Measurements from ENCODE around the gene C19orf38.
"Not testable (repeated sequence)": the region's sequence is repeated elsewhere in the genome, so short reads cannot be mapped to it uniquely, and the experiment has no call there.

Gene C19orf38

GRCh38 chr19:10835089-10835753 lies 13.0 kb upstream of the C19orf38 start:
- H3K27ac Mint-ChIP-seq = peak overlapping the region; percentile 100
- H3K36me3 Mint-ChIP-seq = peaks cover 72% of the 10 kb centered on the region
- DNase-seq (ENCODE audit: low spot score in 2 of 2) = no peak
- peak overlapping the region; percentile 99 for H3K4me3 Mint-ChIP-seq
- peaks cover 2% of the 10 kb centered on the region for H3K9me3 Mint-ChIP-seq
- peaks cover 20% of the 10 kb centered on the region for H3K4me1 Mint-ChIP-seq
- no peak for ATAC-seq

DNA sequence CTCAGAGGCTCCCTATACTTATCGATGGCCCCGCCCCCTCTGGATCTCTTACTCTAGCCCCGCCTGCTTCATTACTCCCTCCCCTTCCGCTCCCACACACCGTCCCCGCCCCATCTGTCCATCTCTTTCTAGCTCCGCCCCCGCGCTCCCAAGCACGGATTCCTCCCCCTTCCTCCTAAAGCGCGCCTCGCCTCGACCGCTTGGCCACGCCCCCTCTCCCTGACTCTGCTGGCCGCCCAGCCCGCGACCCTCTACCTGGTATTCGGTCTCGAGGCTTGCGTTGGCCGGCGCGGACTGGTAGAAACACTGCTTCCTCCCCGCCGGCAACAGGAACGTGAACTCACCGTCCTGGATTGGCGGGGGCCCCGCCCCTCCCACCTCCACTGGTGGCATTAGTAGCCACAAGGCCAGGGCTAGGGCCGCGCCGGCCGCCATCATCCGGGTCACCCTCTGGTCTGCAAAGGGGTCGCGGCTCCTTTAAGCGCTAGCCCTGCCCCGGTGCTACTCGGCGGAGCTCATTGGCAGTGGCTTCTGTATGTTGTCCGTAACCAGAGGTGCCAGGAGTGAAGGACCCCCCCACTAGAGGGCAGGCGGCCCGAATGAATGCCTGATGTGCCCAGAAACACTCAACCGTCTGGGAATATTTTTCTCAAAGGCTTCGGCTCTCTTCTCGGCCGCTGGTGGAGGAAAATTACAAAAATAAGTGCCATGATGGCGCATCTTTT lies 12.3 kb upstream of the C19orf38 start, which contains the start of gene TMED1:
Gene TMED1, minus strand, starts transcription at position 459 of the 725 bp plus-strand sequence. Its CDS starts 21 bp downstream, at position 438.
- Mint-ChIP-seq H3K4me3 (peak within 1 kb of the TSS; percentile 99), H3K9me3 (peaks cover 2% of the 10 kb centered on the region), H3K4me1 (peaks cover 20% of the 10 kb centered on the region), H3K27ac (peak within 1 kb of the TSS; percentile 100), H3K36me3 (peaks cover 66% of the 10 kb centered on the region)
- ATAC-seq (peak; percentile 94), DNase-seq (ENCODE audit: low spot score in 2 of 2) (peak; percentile 84 to 99)

DNA sequence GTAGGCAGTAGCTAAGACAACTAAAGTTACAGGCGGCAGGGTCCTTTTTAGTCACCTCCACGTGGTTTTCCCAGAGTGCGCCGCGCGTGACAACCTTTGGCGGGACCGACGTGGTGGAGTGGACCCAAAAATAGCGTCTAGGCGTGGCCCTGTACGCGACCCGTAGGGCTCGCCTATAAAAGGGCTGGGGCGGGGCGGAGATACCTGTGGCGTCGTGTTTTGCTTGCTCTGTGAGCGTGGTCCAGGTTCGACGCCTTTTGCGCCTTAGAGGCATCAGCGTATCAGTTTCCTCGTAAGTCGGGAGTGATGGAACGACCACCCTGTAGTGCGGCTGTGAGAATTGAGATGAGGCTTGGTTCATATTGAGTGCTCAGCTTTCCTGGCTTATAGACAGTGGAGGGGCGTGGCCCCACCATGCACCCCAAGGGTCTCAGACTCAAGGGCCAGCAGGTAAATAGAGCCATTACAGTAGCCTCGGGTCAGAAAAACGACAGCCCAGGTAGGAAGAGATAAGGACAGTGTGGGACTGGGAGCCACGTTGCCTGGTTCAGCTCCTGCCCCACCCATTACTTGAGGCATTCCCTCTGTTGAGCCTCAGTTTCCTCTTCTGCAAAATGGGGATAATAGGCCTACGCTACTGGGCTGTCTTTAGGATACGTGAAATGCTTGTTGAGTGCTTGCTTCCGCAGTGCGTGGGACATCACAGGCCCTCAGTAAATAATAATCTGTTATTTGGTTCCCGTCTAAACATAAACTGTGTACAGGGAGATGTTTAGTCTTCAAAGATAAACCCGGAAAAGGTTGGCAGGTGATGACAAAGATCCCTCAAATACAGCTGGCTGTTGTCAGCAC lies 11.5 kb upstream of the C19orf38 start:
- Mint-ChIP-seq H3K27ac (peak overlapping the region; percentile 100), H3K4me1 (peaks cover 20% of the 10 kb centered on the region), H3K9me3 (peaks cover 2% of the 10 kb centered on the region), H3K4me3 (peak overlapping the region; percentile 99), H3K36me3 (peaks cover 59% of the 10 kb centered on the region)
- DNase-seq (ENCODE audit: low spot score in 2 of 2) = no peak
- ATAC-seq = peak; percentile 65

DNA sequence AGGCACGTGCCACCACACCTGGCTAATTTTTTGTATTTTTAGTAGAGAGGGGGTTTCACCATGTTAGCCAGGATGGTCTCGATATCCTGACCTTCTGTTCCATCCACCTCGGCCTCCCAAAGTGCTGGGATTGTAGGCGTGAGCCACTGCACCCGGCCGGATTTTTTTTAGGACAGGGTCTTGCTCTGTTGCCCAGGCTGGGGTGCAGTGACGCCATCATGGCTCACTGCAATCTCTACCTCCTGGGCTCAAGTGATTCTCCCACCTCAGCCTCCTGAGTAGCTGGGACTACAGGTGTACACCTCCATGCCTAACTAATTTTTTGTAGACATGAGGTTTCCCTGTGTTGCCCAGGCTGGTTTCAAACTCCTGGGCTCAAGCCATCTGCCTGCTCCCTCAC lies 10.6 kb upstream of the C19orf38 start:
- not testable (repeated sequence) for DNase-seq (ENCODE audit: low spot score in 2 of 2); H3K4me3 Mint-ChIP-seq; H3K27ac Mint-ChIP-seq; ATAC-seq; H3K9me3 Mint-ChIP-seq
- Mint-ChIP-seq H3K36me3 (peaks cover 49% of the 10 kb centered on the region), H3K4me1 (peaks cover 20% of the 10 kb centered on the region)

DNA sequence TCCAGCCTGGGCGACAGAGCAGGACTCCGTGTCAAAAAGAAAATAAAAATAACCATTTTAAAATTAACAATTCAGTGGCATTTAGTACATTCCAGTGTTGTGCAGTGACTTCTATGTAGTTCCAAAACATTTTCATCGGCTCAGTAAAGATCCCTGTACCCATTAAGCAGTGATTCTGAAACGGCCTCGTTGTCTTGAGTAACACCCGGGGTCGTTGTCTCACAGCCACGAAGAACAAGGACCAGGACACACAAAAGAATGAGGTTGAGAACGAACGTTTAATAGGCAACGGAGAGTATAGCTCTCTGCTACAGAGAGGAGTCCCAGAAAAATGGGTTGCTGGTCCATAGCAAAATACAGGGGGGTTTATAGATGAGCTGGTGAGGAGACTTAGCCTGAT lies 9.8 kb upstream of the C19orf38 start:
- DNase-seq (ENCODE audit: low spot score in 2 of 2) (no peak), ATAC-seq (no peak)
- Mint-ChIP-seq H3K36me3 (peaks cover 42% of the 10 kb centered on the region), H3K4me1 (peaks cover 20% of the 10 kb centered on the region), H3K27ac (no peak overlapping the region), H3K4me3 (no peak overlapping the region), H3K9me3 (peaks cover 2% of the 10 kb centered on the region)

DNA sequence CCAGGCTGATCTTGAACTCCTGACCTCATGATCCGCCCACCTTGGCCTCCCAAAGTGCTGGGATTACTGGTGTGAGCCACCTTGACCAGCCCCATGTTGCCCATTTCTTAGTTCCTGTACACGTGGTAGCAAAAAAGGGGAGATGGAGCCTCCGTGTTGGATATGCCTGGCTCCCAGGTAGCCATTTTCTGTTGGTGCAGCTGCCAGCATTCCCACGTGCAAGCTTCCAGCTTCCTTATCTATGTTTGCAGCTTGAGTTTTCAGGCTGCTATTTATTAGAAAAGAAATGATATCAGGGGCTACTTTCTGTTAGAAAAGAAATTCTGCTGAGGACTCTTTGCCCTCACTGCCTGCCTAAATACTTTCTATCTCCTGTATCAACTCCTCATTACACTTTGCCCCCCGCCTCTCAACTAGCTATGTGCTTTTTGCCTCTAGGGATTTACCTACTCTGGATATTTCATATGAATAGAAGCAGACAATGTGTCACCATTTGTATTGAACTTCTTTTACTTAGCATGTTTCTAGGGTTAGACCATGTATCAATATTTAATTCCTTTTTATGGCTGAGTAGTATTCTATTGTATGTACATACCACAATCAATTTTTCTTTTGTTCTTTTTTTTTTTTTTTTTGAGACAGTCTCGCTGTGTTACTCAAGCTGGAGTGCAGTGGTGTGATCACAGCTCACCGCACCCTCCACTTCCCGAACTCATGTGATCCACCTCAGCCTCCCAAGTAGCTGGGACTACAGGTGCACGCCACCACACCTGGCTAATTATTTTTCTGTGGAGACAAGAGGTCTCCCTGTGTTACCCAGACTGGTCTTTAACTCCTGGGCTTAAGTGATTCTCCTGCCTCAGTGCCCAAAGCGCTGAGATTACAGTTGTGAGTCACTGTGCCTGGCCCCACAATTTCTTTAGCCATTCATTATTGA lies 8.8 kb upstream of the C19orf38 start:
- no peak for DNase-seq (ENCODE audit: low spot score in 2 of 2)

GRCh38 chr19:10842788-10843187 lies 5.4 kb upstream of the C19orf38 start:
- peaks cover 5% of the 10 kb centered on the region for H3K9me3 Mint-ChIP-seq
- no peak overlapping the region for H3K4me3 Mint-ChIP-seq
- no peaks in the 10 kb centered on the region for H3K36me3 Mint-ChIP-seq
- DNase-seq (ENCODE audit: low spot score in 2 of 2) (no peak), ATAC-seq (no peak)
- no peak overlapping the region for H3K27ac Mint-ChIP-seq
- no peaks in the 10 kb centered on the region for H3K4me1 Mint-ChIP-seq

More for the DNA sequence above, 8.8 kb upstream of the C19orf38 start:
- Mint-ChIP-seq H3K27ac (no peak overlapping the region), H3K4me3 (no peak overlapping the region), H3K4me1 (peaks cover 20% of the 10 kb centered on the region), H3K36me3 (peaks cover 32% of the 10 kb centered on the region), H3K9me3 (peaks cover 2% of the 10 kb centered on the region)
- ATAC-seq = no peak

- H3K36me3 Mint-ChIP-seq = no peaks in the 10 kb centered on the region
- H3K4me3 Mint-ChIP-seq = no peak overlapping the region
- no peak overlapping the region for H3K27ac Mint-ChIP-seq
- peaks cover 7% of the 10 kb centered on the region for H3K4me1 Mint-ChIP-seq
- ATAC-seq (no peak), DNase-seq (ENCODE audit: low spot score in 2 of 2) (no peak)
- H3K9me3 Mint-ChIP-seq = peaks cover 5% of the 10 kb centered on the region
Measured at GRCh38 chr19:10846500-10847202, 1.6 kb upstream of the C19orf38 start.

DNA sequence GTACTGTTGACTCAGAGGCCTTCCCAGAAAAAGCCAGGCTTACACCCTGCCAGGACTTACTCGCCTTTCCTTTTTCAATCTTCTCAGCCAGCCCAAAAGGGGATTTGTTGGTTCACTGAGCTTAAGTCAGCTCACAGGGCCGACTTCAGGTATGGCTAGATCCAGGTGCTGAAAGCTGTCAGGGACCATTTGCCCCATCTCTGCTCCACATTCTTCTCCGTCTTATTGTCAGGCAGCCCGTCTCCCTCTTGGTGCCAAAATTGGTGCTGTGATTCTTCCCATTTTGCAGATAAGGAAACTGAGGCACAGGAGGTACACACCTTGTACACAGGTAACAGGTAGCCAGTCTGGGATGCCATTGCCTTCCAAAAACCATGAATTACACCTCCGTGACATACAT lies 2.4 kb downstream of the C19orf38 start:
- DNase-seq (ENCODE audit: low spot score in 2 of 2) (no peak), ATAC-seq (no peak)
- Mint-ChIP-seq H3K27ac (no peak overlapping the region), H3K4me3 (no peak overlapping the region), H3K9me3 (peaks cover 5% of the 10 kb centered on the region), H3K4me1 (peaks cover 7% of the 10 kb centered on the region), H3K36me3 (no peaks in the 10 kb centered on the region)

DNA sequence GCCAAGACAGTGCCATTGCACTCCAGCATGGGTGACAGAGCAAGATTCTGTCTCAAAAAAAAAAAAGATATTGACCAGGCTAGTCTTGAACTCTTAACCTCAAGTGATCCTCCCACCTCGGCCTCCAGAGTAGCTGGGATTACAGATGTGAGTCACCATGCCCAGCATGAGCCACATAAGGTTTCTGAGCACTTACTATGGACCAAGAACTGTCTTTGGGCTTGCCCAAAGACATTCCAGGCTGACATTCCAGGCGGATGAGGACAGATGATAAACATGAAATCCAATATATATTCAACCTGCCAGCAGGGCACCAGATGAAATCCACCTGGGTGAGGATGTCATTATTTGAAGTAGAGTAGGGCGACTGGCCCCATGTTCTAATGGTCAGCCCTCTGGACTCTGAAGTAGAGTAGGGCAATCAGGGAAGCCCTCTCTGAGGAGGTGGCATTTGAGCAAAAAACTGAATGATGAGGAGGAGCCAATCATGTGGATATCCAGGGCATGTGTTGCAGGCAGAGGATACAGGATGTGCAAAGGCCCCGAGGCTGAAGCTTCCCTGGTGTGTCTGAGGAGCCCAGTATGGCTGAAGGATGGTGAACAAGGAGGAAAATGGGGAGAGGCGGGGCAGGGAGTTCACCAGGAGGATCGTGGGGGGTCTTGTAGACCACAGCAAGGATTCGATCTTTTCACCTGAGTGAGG lies 4.0 kb downstream of the C19orf38 start:
- no peak for DNase-seq (ENCODE audit: low spot score in 2 of 2)
- ATAC-seq = no peak
- Mint-ChIP-seq H3K36me3 (no peaks in the 10 kb centered on the region), H3K4me3 (no peak overlapping the region), H3K9me3 (no peaks in the 10 kb centered on the region), H3K27ac (no peak overlapping the region), H3K4me1 (peaks cover 7% of the 10 kb centered on the region)

- H3K36me3 Mint-ChIP-seq = no peaks in the 10 kb centered on the region
- H3K27ac Mint-ChIP-seq = no peak overlapping the region
- ATAC-seq (no peak), DNase-seq (ENCODE audit: low spot score in 2 of 2) (no peak)
- H3K4me3 Mint-ChIP-seq = no peak overlapping the region
- peaks cover 7% of the 10 kb centered on the region for H3K4me1 Mint-ChIP-seq
- no peaks in the 10 kb centered on the region for H3K9me3 Mint-ChIP-seq
Measured at GRCh38 chr19:10852941-10853340, 4.7 kb downstream of the C19orf38 start.

- no peak overlapping the region for H3K27ac Mint-ChIP-seq
- H3K36me3 Mint-ChIP-seq = no peaks in the 10 kb centered on the region
Measured at GRCh38 chr19:10854350-10855089, 6.3 kb downstream of the C19orf38 start.

DNA sequence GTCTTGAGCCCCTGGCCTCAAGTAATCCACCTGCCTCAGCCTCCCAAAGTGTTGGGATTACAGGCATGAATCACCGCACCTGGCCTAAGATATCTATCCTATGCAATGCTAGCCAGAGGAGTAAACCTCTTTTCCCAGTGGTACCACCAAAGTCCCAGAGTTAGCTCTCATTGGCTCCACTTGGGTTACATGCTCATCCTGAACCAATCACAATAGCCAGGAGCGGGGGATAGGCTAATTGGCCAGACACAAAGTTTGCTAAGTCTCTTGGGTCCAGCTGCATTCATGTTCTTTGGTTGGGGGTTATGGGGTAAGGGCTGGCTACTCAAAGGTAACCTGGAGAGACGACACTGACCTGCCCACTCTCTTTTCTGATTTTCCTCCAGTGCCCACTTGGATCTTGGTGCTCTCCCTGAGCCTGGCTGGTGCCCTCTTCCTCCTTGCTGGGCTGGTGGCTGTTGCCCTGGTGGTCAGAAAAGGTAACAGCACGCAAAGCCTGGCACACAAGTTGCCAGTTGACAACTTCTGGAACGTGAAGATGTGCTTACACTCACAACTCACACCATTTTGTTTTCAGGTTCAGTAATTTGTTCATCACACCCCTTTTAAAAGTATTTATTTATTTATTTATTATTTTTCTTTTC lies 7.8 kb downstream of the C19orf38 start:
- DNase-seq (ENCODE audit: low spot score in 2 of 2) (no peak), ATAC-seq (peak; percentile 65)
- Mint-ChIP-seq H3K9me3 (no peaks in the 10 kb centered on the region), H3K4me3 (no peak overlapping the region), H3K36me3 (no peaks in the 10 kb centered on the region), H3K27ac (peak overlapping the region; percentile 37), H3K4me1 (no peaks in the 10 kb centered on the region)

More at GRCh38 chr19:10854350-10855089, 6.3 kb downstream of the C19orf38 start:
- no peak for DNase-seq (ENCODE audit: low spot score in 2 of 2)
- ATAC-seq = no peak
- H3K4me3 Mint-ChIP-seq = no peak overlapping the region
- no peaks in the 10 kb centered on the region for H3K4me1 Mint-ChIP-seq
- no peaks in the 10 kb centered on the region for H3K9me3 Mint-ChIP-seq
